OCI-LY7 (cell line): Measurements from ENCODE around the gene SULT6B1.

Experiments
- EZH2phosphoT487 ChIP-seq: fragments of 200-600 bp; sonication (generic); IDR thresholded peaks from 2 replicates; pipeline ENCODE4 v1.6.1; 2018; ENCODE audit warnings: low read depth, borderline replicate concordance, mild to moderate bottlenecking, mixed run types, antibody characterized with exemption, low read length, moderate library complexity, mixed read lengths
- TF ChIP-seq, protein P1 (sequence below): fragments of 200-600 bp; sonication (generic); conservative IDR thresholded peaks from 2 replicates; pipeline ENCODE4 v1.5.1; 2014; ENCODE audit warnings: mild to moderate bottlenecking, antibody characterized with exemption, low read length, moderate library complexity, mixed read lengths

DNA sequence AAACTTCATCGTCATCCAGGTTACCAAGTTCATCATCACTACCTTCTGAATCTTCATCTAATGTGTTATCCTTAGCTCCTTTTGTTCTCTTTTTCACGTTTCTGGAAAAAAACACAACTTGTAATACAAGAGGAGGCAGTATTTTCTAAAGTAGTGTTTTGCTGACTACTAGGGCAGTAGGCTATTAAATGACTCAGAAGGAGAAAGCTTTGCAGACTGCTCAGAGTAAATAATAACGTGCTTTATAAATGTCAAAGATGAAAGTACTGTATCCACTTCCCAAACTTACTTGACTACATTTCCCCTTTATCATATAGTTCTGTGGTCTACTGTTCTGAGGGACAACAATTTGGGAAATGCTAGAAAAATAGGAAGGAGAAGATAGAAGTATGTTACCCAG is 23.5 kb upstream of the SULT6B1 start:
- TF ChIP-seq, protein P1, sequence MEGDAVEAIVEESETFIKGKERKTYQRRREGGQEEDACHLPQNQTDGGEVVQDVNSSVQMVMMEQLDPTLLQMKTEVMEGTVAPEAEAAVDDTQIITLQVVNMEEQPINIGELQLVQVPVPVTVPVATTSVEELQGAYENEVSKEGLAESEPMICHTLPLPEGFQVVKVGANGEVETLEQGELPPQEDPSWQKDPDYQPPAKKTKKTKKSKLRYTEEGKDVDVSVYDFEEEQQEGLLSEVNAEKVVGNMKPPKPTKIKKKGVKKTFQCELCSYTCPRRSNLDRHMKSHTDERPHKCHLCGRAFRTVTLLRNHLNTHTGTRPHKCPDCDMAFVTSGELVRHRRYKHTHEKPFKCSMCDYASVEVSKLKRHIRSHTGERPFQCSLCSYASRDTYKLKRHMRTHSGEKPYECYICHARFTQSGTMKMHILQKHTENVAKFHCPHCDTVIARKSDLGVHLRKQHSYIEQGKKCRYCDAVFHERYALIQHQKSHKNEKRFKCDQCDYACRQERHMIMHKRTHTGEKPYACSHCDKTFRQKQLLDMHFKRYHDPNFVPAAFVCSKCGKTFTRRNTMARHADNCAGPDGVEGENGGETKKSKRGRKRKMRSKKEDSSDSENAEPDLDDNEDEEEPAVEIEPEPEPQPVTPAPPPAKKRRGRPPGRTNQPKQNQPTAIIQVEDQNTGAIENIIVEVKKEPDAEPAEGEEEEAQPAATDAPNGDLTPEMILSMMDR, result no peak
- no peak for TF ChIP-seq EZH2phosphoT487
